Measurements from ENCODE around the gene SDR9C7.
"Not testable (repeated sequence)": the region's sequence is repeated elsewhere in the genome, so short reads cannot be mapped to it uniquely, and the experiment has no call there.

Gene SDR9C7

GRCh38 chr12:56879240-56880124 is 54.7 kb downstream of the SDR9C7 start:
- Mint-ChIP-seq H3K27me3 (peaks cover 39% of the 10 kb centered on the region), H3K9me3 (peaks cover 12% of the 10 kb centered on the region), H3K36me3 (peaks cover 11% of the 10 kb centered on the region)
- H3K4me1 Mint-ChIP-seq, ATAC-seq, H3K4me3 Mint-ChIP-seq, H3K27ac Mint-ChIP-seq: not testable (repeated sequence)

- no peak for ATAC-seq
- H3K27me3 Mint-ChIP-seq, result peaks cover 26% of the 10 kb centered on the region
- H3K27ac Mint-ChIP-seq, result no peak overlapping the region
- H3K36me3 Mint-ChIP-seq, result peaks cover 5% of the 10 kb centered on the region
- no peak overlapping the region for H3K4me3 Mint-ChIP-seq
- no peaks in the 10 kb centered on the region for H3K4me1 Mint-ChIP-seq
- H3K9me3 Mint-ChIP-seq, result peaks cover 6% of the 10 kb centered on the region
Observed at GRCh38 chr12:56878010-56878339, 56.2 kb downstream of the SDR9C7 start.

- H3K27ac Mint-ChIP-seq, result no peak overlapping the region
- ATAC-seq, result no peak
- H3K9me3 Mint-ChIP-seq, result peaks cover 6% of the 10 kb centered on the region
- H3K4me3 Mint-ChIP-seq, result no peak overlapping the region
- peaks cover 5% of the 10 kb centered on the region for H3K36me3 Mint-ChIP-seq
- H3K4me1 Mint-ChIP-seq, result no peaks in the 10 kb centered on the region
- peaks cover 26% of the 10 kb centered on the region for H3K27me3 Mint-ChIP-seq
Observed at GRCh38 chr12:56877195-56878009, 56.8 kb downstream of the SDR9C7 start.

GRCh38 chr12:56874821-56875220 is 59.4 kb downstream of the SDR9C7 start:
- Mint-ChIP-seq H3K4me3 (no peak overlapping the region), H3K27ac (no peak overlapping the region), H3K36me3 (no peaks in the 10 kb centered on the region), H3K9me3 (peaks cover 2% of the 10 kb centered on the region), H3K27me3 (peaks cover 45% of the 10 kb centered on the region), H3K4me1 (no peaks in the 10 kb centered on the region)
- no peak for ATAC-seq

- Mint-ChIP-seq H3K27me3 (peaks cover 47% of the 10 kb centered on the region), H3K27ac (no peak overlapping the region), H3K36me3 (no peaks in the 10 kb centered on the region), H3K9me3 (peaks cover 2% of the 10 kb centered on the region), H3K4me3 (no peak overlapping the region), H3K4me1 (no peaks in the 10 kb centered on the region)
- ATAC-seq, result no peak
Observed at GRCh38 chr12:56873382-56873781, 60.8 kb downstream of the SDR9C7 start.

Measured in stimulated activated memory B cell treated with anti-CD40 and anti-IgM and Interleukin-4, amounts not matched to agents 10 μg/mL and 1 μg/mL and 100 μg/mL, for 72 hours (primary cell).